OCI-LY1 (cell line): ENCODE measurements around the gene AMPD3.

ENCODE experiments used
- EZH2 ChIP-seq: fragments of 200-600 bp; sonication (generic), shearing (Covaris generic); IDR thresholded peaks from 2 replicates; pipeline ENCODE4 v1.8.0; 2017; ENCODE audit warnings: borderline replicate concordance, mixed run types, mild to moderate bottlenecking, antibody characterized with exemption, low read length, moderate library complexity, mixed read lengths
- TF ChIP-seq, protein P1 (sequence below): fragments of 200-600 bp; sonication (generic), shearing (Covaris generic); IDR thresholded peaks from 2 replicates; pipeline ENCODE4 v1.5.1; 2017; ENCODE audit warnings: mild to moderate bottlenecking, antibody characterized with exemption, low read length, moderate library complexity, mixed read lengths

DNA sequence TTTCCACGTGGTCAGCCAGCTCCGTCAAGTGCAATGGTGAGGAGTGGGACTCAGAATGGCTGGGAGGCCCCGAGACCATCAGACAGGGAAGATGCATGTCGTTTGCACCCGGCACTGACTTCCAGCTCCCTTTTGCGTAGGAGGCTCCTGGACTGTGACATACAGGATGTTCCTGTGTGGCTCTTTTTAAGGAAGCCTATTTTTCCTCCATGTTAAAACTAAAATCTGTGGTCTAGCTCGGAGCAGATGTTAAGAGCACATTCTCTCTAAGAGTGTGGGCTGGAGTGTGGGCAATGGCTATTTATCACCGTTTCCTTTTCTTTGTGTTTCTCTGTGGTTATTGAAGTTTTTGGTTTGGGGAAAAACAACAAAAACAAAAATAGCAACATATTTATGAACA lies 40.9 kb upstream of the AMPD3 start:
- TF ChIP-seq, protein P1, sequence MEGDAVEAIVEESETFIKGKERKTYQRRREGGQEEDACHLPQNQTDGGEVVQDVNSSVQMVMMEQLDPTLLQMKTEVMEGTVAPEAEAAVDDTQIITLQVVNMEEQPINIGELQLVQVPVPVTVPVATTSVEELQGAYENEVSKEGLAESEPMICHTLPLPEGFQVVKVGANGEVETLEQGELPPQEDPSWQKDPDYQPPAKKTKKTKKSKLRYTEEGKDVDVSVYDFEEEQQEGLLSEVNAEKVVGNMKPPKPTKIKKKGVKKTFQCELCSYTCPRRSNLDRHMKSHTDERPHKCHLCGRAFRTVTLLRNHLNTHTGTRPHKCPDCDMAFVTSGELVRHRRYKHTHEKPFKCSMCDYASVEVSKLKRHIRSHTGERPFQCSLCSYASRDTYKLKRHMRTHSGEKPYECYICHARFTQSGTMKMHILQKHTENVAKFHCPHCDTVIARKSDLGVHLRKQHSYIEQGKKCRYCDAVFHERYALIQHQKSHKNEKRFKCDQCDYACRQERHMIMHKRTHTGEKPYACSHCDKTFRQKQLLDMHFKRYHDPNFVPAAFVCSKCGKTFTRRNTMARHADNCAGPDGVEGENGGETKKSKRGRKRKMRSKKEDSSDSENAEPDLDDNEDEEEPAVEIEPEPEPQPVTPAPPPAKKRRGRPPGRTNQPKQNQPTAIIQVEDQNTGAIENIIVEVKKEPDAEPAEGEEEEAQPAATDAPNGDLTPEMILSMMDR, result no peak
- TF ChIP-seq EZH2, result no peak
